PC-3 (cell line): ENCODE data around the gene DUSP12.

Source experiments
- EZH2 ChIP-seq: fragments of 300-600 bp; sonication (generic); IDR thresholded peaks from one replicate; pipeline ENCODE4 v1.6.1; 2017; ENCODE audit warnings: antibody characterized with exemption, mild to moderate bottlenecking, low read length; ENCODE audit not compliant: unreplicated experiment
- EZH2phosphoT487 ChIP-seq: fragments of 300-600 bp; sonication (generic); IDR thresholded peaks from 2 replicates; pipeline ENCODE4 v1.6.1; 2018; ENCODE audit warnings: mild to moderate bottlenecking, antibody characterized with exemption, low read length, borderline replicate concordance
- TF ChIP-seq, protein P1 (sequence below): fragments of 300-600 bp; sonication (generic); conservative IDR thresholded peaks from 2 replicates; pipeline ENCODE4 v1.5.1; 2017; ENCODE audit warnings: antibody characterized with exemption, low read depth, mild to moderate bottlenecking, low read length

DNA sequence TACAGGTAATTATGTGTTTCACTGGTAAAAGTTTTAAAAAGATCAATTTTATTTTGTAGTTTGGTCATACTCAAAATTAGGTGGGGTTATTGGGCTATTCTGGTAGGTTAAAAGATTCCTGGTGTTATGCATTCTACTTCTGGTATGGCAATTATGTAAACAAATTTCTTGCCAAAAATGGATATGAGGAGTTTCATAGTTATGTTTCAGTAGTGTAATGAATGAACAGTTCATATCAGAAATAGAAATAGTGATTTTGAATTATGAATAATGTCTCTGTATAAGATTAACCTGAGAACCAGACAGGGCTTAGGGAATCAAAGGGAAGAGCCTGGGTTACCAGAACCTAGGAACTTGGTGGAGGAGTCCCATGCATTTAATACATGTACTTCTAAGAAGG, 32.4 kb downstream of the DUSP12 start:
- TF ChIP-seq, protein P1, sequence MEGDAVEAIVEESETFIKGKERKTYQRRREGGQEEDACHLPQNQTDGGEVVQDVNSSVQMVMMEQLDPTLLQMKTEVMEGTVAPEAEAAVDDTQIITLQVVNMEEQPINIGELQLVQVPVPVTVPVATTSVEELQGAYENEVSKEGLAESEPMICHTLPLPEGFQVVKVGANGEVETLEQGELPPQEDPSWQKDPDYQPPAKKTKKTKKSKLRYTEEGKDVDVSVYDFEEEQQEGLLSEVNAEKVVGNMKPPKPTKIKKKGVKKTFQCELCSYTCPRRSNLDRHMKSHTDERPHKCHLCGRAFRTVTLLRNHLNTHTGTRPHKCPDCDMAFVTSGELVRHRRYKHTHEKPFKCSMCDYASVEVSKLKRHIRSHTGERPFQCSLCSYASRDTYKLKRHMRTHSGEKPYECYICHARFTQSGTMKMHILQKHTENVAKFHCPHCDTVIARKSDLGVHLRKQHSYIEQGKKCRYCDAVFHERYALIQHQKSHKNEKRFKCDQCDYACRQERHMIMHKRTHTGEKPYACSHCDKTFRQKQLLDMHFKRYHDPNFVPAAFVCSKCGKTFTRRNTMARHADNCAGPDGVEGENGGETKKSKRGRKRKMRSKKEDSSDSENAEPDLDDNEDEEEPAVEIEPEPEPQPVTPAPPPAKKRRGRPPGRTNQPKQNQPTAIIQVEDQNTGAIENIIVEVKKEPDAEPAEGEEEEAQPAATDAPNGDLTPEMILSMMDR, result no peak
- no peak for TF ChIP-seq EZH2
- TF ChIP-seq EZH2phosphoT487, result no peak
